ENCODE data around the gene PRKCD. TPM values are rescaled to one million over a fixed set of nuclear protein-coding genes. Genes with fewer than 3 reads are reported as not detected.
A peak's percentile ranks its signal among the peaks of the same experiment; 100 is the strongest.

Gene PRKCD
- total RNA-seq, 2 experiments from 2014 or later = 18.1 to 20.1 TPM

GRCh38 chr3:53137835-53138446 lies 23.1 kb upstream of the PRKCD start:
- DNase-seq (peak in 2 of 14 experiments; percentile 36 to 48), ATAC-seq (ENCODE audit: poor library complexity) (no peak)
- Histone ChIP-seq H3K36me3 (ENCODE audit: insufficient read depth, low read length) (no peaks in the 10 kb centered on the region), H3K27me3 (ENCODE audit: control insufficient read depth in 1 of 2, insufficient read depth in 2 of 2, low read length in 2 of 2) (no peaks in the 10 kb centered on the region), H3K4me1 (ENCODE audit: insufficient read depth, low read length) (peaks cover 4% of the 10 kb centered on the region), H3K9me3 (ENCODE audit: control insufficient read depth in 1 of 2, insufficient read depth in 1 of 2, low read length in 2 of 2) (no peaks in the 10 kb centered on the region), H3K4me3 (ENCODE audit: low read length) (no peak overlapping the region), H3K27ac (ENCODE audit: low read depth in 1 of 2, low read length in 2 of 2) (no peak overlapping the region)
- POLR2A ChIA-PET = no interaction called here
- Mint-ChIP-seq H3K27me3 (no peaks in the 10 kb centered on the region), H3K4me1 (ENCODE audit: low read depth) (no peaks in the 10 kb centered on the region), H3K27ac (no peak overlapping the region), H3K36me3 (ENCODE audit: low read depth) (no peaks in the 10 kb centered on the region), H3K9me3 (no peaks in the 10 kb centered on the region), H3K4me3 (no peak overlapping the region)
- intact Hi-C loops (cut with DNase I, micrococcal nuclease) = no loop called here
- no peak for TF ChIP-seq CTCF (IDR thresholded peaks at IDR 0.05)
- CTCF ChIA-PET = interaction anchor here (1.0 kb wide), 1 partner anchor 27 kb away, joined by 3 read pairs; no protein-coding TSS in a partner anchor

GRCh38 chr3:53139906-53140846 lies 20.8 kb upstream of the PRKCD start:
- intact Hi-C loops (cut with DNase I, micrococcal nuclease) = no loop called here
- TF ChIP-seq CTCF (IDR thresholded peaks at IDR 0.05) = no peak
- no peaks in the 10 kb centered on the region for H3K36me3 Mint-ChIP-seq (ENCODE audit: low read depth)
- H3K4me1 Mint-ChIP-seq (ENCODE audit: low read depth) = no peaks in the 10 kb centered on the region
- H3K27me3 Mint-ChIP-seq = no peaks in the 10 kb centered on the region
- H3K27ac ChIP-seq (ENCODE audit: low read depth in 1 of 2, low read length in 2 of 2) = no peak overlapping the region
- H3K27ac Mint-ChIP-seq = no peak overlapping the region
- H3K4me3 Mint-ChIP-seq = no peak overlapping the region
- H3K36me3 ChIP-seq (ENCODE audit: insufficient read depth, low read length) = no peaks in the 10 kb centered on the region
- H3K9me3 ChIP-seq (ENCODE audit: control insufficient read depth in 1 of 2, insufficient read depth in 1 of 2, low read length in 2 of 2) = no peaks in the 10 kb centered on the region
- H3K4me1 ChIP-seq (ENCODE audit: insufficient read depth, low read length) = no peaks in the 10 kb centered on the region
- DNase-seq (no peak), ATAC-seq (ENCODE audit: poor library complexity) (no peak)
- no peaks in the 10 kb centered on the region for H3K9me3 Mint-ChIP-seq
- no peak overlapping the region for H3K4me3 ChIP-seq (ENCODE audit: low read length)
- POLR2A ChIA-PET = no interaction called here
- CTCF ChIA-PET = no interaction called here
- H3K27me3 ChIP-seq (ENCODE audit: control insufficient read depth in 1 of 2, insufficient read depth in 2 of 2, low read length in 2 of 2) = no peaks in the 10 kb centered on the region

GRCh38 chr3:53140847-53141845 lies 19.9 kb upstream of the PRKCD start:
- no peaks in the 10 kb centered on the region for H3K4me1 ChIP-seq (ENCODE audit: insufficient read depth, low read length)

More at GRCh38 chr3:53140847-53141845, 19.9 kb upstream of the PRKCD start:
- ChIA-PET CTCF (no interaction called here), POLR2A (no interaction called here)
- Mint-ChIP-seq H3K4me3 (no peak overlapping the region), H3K36me3 (ENCODE audit: low read depth) (no peaks in the 10 kb centered on the region), H3K27ac (no peak overlapping the region), H3K4me1 (ENCODE audit: low read depth) (no peaks in the 10 kb centered on the region), H3K9me3 (no peaks in the 10 kb centered on the region), H3K27me3 (no peaks in the 10 kb centered on the region)
- DNase-seq = peak in 2 of 14 experiments; percentile 56 to 68
- intact Hi-C loops (cut with DNase I, micrococcal nuclease) = no loop called here
- Histone ChIP-seq H3K27ac (ENCODE audit: low read depth in 1 of 2, low read length in 2 of 2) (no peak overlapping the region), H3K27me3 (ENCODE audit: control insufficient read depth in 1 of 2, insufficient read depth in 2 of 2, low read length in 2 of 2) (no peaks in the 10 kb centered on the region), H3K4me3 (ENCODE audit: low read length) (no peak overlapping the region), H3K9me3 (ENCODE audit: control insufficient read depth in 1 of 2, insufficient read depth in 1 of 2, low read length in 2 of 2) (no peaks in the 10 kb centered on the region), H3K36me3 (ENCODE audit: insufficient read depth, low read length) (no peaks in the 10 kb centered on the region)
- no peak for TF ChIP-seq CTCF (IDR thresholded peaks at IDR 0.05)
- ATAC-seq (ENCODE audit: poor library complexity) = no peak

All from CD4-positive, alpha-beta T cell (primary cell).